ENCODE measurements around the gene APOBEC3B. TPM values are rescaled to one million over a fixed set of nuclear protein-coding genes. Genes with fewer than 3 reads are reported as not detected.
"Not testable (repeated sequence)": the region's sequence is repeated elsewhere in the genome, so short reads cannot be mapped to it uniquely, and the experiment has no call there.

Gene APOBEC3B
- total and polyA plus RNA-seq, 3 experiments from 2014 or later = 0.55 to 7.3 (median 6.7) TPM

DNA sequence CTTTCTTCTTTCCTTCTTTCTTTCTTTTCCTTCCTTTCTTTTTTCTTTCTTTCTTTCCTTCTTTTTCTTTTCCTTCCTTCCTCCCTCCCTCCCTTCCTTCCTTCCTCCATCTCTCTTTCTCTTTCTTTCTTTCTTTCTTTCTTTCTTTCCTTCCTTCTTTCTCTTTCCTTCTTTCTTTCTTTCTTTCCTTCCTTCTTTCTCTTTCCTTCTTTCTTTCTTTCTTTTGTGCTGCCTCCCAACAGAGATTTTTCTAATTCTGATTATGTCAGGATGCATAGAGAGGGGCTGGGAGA lies 23.6 kb upstream of the APOBEC3B start:
- H3K27me3 Mint-ChIP-seq; CTCF ChIA-PET; H3K9me3 Mint-ChIP-seq; H3K36me3 ChIP-seq (ENCODE audit: insufficient read depth, low read length); H3K4me3 ChIP-seq (ENCODE audit: low read length); H3K4me1 ChIP-seq (ENCODE audit: insufficient read depth, low read length); H3K27me3 ChIP-seq (ENCODE audit: insufficient read depth, low read length, poor library complexity, severe bottlenecking); H3K4me1 Mint-ChIP-seq; POLR2A ChIA-PET; DNase-seq; H3K9me3 ChIP-seq (ENCODE audit: low read length); H3K4me3 Mint-ChIP-seq; H3K27ac ChIP-seq (ENCODE audit: low read depth, low read length); H3K36me3 Mint-ChIP-seq: not testable (repeated sequence)
- peak overlapping the region in 1 of 8 donors; percentile 61 for H3K27ac Mint-ChIP-seq

- H3K36me3 ChIP-seq (ENCODE audit: insufficient read depth, low read length) = no peaks in the 10 kb centered on the region
- DNase-seq = no peak
- ChIA-PET CTCF (no interaction called here), POLR2A (no interaction called here)
- Mint-ChIP-seq H3K36me3 (no peaks in the 10 kb centered on the region), H3K27ac (no peak overlapping the region), H3K4me1 (no peaks in the 10 kb centered on the region), H3K27me3 (peaks cover 3 to 8% of the 10 kb centered on the region in 2 donors), H3K9me3 (no peaks in the 10 kb centered on the region), H3K4me3 (no peak overlapping the region)
- H3K4me1 ChIP-seq (ENCODE audit: insufficient read depth, low read length) = no peaks in the 10 kb centered on the region
- no peaks in the 10 kb centered on the region for H3K27me3 ChIP-seq (ENCODE audit: insufficient read depth, low read length, poor library complexity, severe bottlenecking)
- H3K4me3 ChIP-seq (ENCODE audit: low read length) = no peak overlapping the region
- no peaks in the 10 kb centered on the region for H3K9me3 ChIP-seq (ENCODE audit: low read length)
- H3K27ac ChIP-seq (ENCODE audit: low read depth, low read length) = no peak overlapping the region
Measured at GRCh38 chr22:38959590-38959989, 22.6 kb upstream of the APOBEC3B start.

DNA sequence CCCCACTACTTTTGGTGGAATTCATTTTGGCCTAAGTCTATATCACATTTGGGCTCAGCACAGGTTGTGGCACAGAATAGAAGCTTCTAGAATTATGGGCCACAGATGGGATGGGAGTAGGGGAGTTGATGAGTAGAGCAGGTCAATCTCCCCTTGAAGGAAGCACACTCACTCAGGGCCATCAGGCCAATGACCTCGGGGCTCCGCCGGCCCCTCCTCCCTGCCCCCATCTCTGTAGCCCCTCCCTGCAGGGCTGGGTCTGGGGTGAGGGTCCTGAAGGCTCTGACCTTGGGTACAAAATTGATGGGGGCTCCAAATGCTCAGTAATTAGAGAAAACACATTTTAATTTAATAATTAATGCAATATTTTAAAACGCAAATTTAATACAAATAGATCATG lies 21.5 kb upstream of the APOBEC3B start:
- POLR2A ChIA-PET; H3K27me3 Mint-ChIP-seq; H3K4me1 ChIP-seq (ENCODE audit: insufficient read depth, low read length); H3K9me3 Mint-ChIP-seq; H3K36me3 ChIP-seq (ENCODE audit: insufficient read depth, low read length); CTCF ChIA-PET; H3K9me3 ChIP-seq (ENCODE audit: low read length); H3K36me3 Mint-ChIP-seq; H3K4me3 ChIP-seq (ENCODE audit: low read length); H3K4me1 Mint-ChIP-seq; H3K27me3 ChIP-seq (ENCODE audit: insufficient read depth, low read length, poor library complexity, severe bottlenecking); H3K4me3 Mint-ChIP-seq; DNase-seq; H3K27ac ChIP-seq (ENCODE audit: low read depth, low read length): not testable (repeated sequence)
- peak overlapping the region in 1 of 8 donors; percentile 64 for H3K27ac Mint-ChIP-seq

- H3K27ac ChIP-seq (ENCODE audit: low read depth, low read length); H3K4me1 ChIP-seq (ENCODE audit: insufficient read depth, low read length); H3K4me3 Mint-ChIP-seq; H3K4me1 Mint-ChIP-seq; H3K9me3 Mint-ChIP-seq; H3K36me3 Mint-ChIP-seq; H3K4me3 ChIP-seq (ENCODE audit: low read length); H3K27ac Mint-ChIP-seq; H3K27me3 ChIP-seq (ENCODE audit: insufficient read depth, low read length, poor library complexity, severe bottlenecking); POLR2A ChIA-PET; H3K36me3 ChIP-seq (ENCODE audit: insufficient read depth, low read length); CTCF ChIA-PET; H3K9me3 ChIP-seq (ENCODE audit: low read length): not testable (repeated sequence)
- peaks cover 13 to 19% of the 10 kb centered on the region in 2 donors for H3K27me3 Mint-ChIP-seq
- peak in 1 of 5 donors; percentile 26 for DNase-seq
Measured at GRCh38 chr22:38963291-38963738, 18.8 kb upstream of the APOBEC3B start.

DNA sequence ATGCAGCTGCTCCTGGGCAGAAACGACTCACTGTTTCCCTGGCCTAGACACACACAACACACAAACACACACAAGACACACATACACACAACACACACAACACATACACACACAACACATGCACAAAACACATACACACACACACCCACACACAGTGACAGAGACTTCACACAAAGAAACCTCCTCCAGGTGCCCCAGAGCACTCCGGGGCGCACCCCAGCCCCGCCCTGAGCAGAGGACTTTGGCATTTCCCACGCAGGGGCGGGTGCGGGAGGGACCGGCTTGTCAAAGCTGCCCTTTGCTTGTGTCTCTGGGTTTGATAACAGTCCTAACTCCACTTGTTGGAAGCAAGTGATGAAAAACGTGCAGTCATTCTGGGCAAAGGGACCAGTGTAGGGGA lies 18.3 kb upstream of the APOBEC3B start:
- Mint-ChIP-seq H3K4me1 (no peaks in the 10 kb centered on the region), H3K27ac (peak overlapping the region in 1 of 8 donors; percentile 89), H3K9me3 (no peaks in the 10 kb centered on the region), H3K4me3 (no peak overlapping the region), H3K27me3 (peaks cover 14 to 21% of the 10 kb centered on the region in 2 donors), H3K36me3 (no peaks in the 10 kb centered on the region)
- no peaks in the 10 kb centered on the region for H3K4me1 ChIP-seq (ENCODE audit: insufficient read depth, low read length)
- no peaks in the 10 kb centered on the region for H3K27me3 ChIP-seq (ENCODE audit: insufficient read depth, low read length, poor library complexity, severe bottlenecking)
- no peaks in the 10 kb centered on the region for H3K9me3 ChIP-seq (ENCODE audit: low read length)
- peak in 1 of 5 donors; percentile 36 for DNase-seq
- CTCF ChIA-PET = no interaction called here
- no peaks in the 10 kb centered on the region for H3K36me3 ChIP-seq (ENCODE audit: insufficient read depth, low read length)
- POLR2A ChIA-PET = no interaction called here
- no peak overlapping the region for H3K4me3 ChIP-seq (ENCODE audit: low read length)
- no peak overlapping the region for H3K27ac ChIP-seq (ENCODE audit: low read depth, low read length)

- no peak for DNase-seq
- no peaks in the 10 kb centered on the region for H3K27me3 ChIP-seq (ENCODE audit: insufficient read depth, low read length, poor library complexity, severe bottlenecking)
- ChIA-PET CTCF (no interaction called here), POLR2A (no interaction called here)
- Mint-ChIP-seq H3K27me3 (peaks cover 14 to 26% of the 10 kb centered on the region in 2 donors), H3K27ac (no peak overlapping the region), H3K9me3 (no peaks in the 10 kb centered on the region), H3K4me1 (no peaks in the 10 kb centered on the region), H3K4me3 (no peak overlapping the region), H3K36me3 (no peaks in the 10 kb centered on the region)
- no peaks in the 10 kb centered on the region for H3K36me3 ChIP-seq (ENCODE audit: insufficient read depth, low read length)
- no peak overlapping the region for H3K27ac ChIP-seq (ENCODE audit: low read depth, low read length)
- H3K4me3 ChIP-seq (ENCODE audit: low read length) = no peak overlapping the region
- no peaks in the 10 kb centered on the region for H3K9me3 ChIP-seq (ENCODE audit: low read length)
- H3K4me1 ChIP-seq (ENCODE audit: insufficient read depth, low read length) = no peaks in the 10 kb centered on the region
Measured at GRCh38 chr22:38964306-38964705, 17.8 kb upstream of the APOBEC3B start.

GRCh38 chr22:38964989-38965388 lies 17.2 kb upstream of the APOBEC3B start:
- Histone ChIP-seq H3K27ac (ENCODE audit: low read depth, low read length) (no peak overlapping the region), H3K36me3 (ENCODE audit: insufficient read depth, low read length) (no peaks in the 10 kb centered on the region), H3K9me3 (ENCODE audit: low read length) (no peaks in the 10 kb centered on the region), H3K4me1 (ENCODE audit: insufficient read depth, low read length) (no peaks in the 10 kb centered on the region), H3K4me3 (ENCODE audit: low read length) (no peak overlapping the region), H3K27me3 (ENCODE audit: insufficient read depth, low read length, poor library complexity, severe bottlenecking) (no peaks in the 10 kb centered on the region)
- DNase-seq = peak in 1 of 5 donors; percentile 9
- ChIA-PET CTCF (no interaction called here), POLR2A (no interaction called here)
- Mint-ChIP-seq H3K27ac (no peak overlapping the region), H3K36me3 (no peaks in the 10 kb centered on the region), H3K9me3 (no peaks in the 10 kb centered on the region), H3K27me3 (peaks cover 15 to 29% of the 10 kb centered on the region in 2 donors), H3K4me3 (no peak overlapping the region), H3K4me1 (no peaks in the 10 kb centered on the region)

GRCh38 chr22:38965614-38966379 lies 16.4 kb upstream of the APOBEC3B start:
- H3K27me3 ChIP-seq (ENCODE audit: insufficient read depth, low read length, poor library complexity, severe bottlenecking) = no peaks in the 10 kb centered on the region
- no peaks in the 10 kb centered on the region for H3K4me1 Mint-ChIP-seq
- no peaks in the 10 kb centered on the region for H3K36me3 ChIP-seq (ENCODE audit: insufficient read depth, low read length)
- H3K4me3 ChIP-seq (ENCODE audit: low read length) = no peak overlapping the region
- H3K27me3 Mint-ChIP-seq = peaks cover 20 to 35% of the 10 kb centered on the region in 2 donors
- no peak overlapping the region for H3K4me3 Mint-ChIP-seq
- DNase-seq = peak in 1 of 5 donors; percentile 36
- H3K36me3 Mint-ChIP-seq = no peaks in the 10 kb centered on the region
- H3K9me3 Mint-ChIP-seq = no peaks in the 10 kb centered on the region
- H3K27ac Mint-ChIP-seq = no peak overlapping the region
- no peaks in the 10 kb centered on the region for H3K4me1 ChIP-seq (ENCODE audit: insufficient read depth, low read length)
- H3K27ac ChIP-seq (ENCODE audit: low read depth, low read length) = no peak overlapping the region
- POLR2A ChIA-PET = no interaction called here
- CTCF ChIA-PET = no interaction called here
- no peaks in the 10 kb centered on the region for H3K9me3 ChIP-seq (ENCODE audit: low read length)

DNA sequence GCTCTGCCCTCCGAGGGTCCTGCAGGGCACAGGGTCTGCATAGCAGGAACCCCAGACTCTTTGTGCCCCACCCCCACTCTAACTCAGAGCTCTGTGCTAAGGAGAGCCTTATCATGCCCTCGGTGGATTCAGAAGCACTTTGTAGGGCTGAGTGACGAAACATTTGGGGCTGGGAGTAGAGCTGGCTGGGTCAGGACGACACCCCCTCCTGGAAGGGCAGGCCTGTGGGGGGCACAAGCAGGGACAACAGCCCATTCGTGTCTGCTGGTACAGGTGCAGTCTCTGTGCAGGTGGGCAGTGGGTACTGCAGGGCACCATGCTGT lies 15.8 kb upstream of the APOBEC3B start:
- peak in 1 of 5 donors; percentile 27 for DNase-seq
- H3K27me3 ChIP-seq (ENCODE audit: insufficient read depth, low read length, poor library complexity, severe bottlenecking) = no peaks in the 10 kb centered on the region
- Mint-ChIP-seq H3K4me3 (no peak overlapping the region), H3K27ac (no peak overlapping the region), H3K27me3 (peaks cover 20 to 35% of the 10 kb centered on the region in 2 donors), H3K4me1 (no peaks in the 10 kb centered on the region), H3K36me3 (no peaks in the 10 kb centered on the region), H3K9me3 (no peaks in the 10 kb centered on the region)
- H3K4me3 ChIP-seq (ENCODE audit: low read length) = no peak overlapping the region
- no peak overlapping the region for H3K27ac ChIP-seq (ENCODE audit: low read depth, low read length)
- H3K9me3 ChIP-seq (ENCODE audit: low read length) = no peaks in the 10 kb centered on the region
- ChIA-PET CTCF (no interaction called here), POLR2A (interaction anchor here (0.6 kb wide), 1 partner anchor 219 kb away, joined by 5 read pairs; no protein-coding TSS in a partner anchor)
- no peaks in the 10 kb centered on the region for H3K4me1 ChIP-seq (ENCODE audit: insufficient read depth, low read length)
- H3K36me3 ChIP-seq (ENCODE audit: insufficient read depth, low read length) = no peaks in the 10 kb centered on the region

All from CD8-positive, alpha-beta memory T cell (primary cell).